ENCODE data around the gene PKP1. TPM values are rescaled to one million over a fixed set of nuclear protein-coding genes. Genes with fewer than 3 reads are reported as not detected.

PKP1 gene
- total RNA-seq, 1 donor from 2014 or later: not detected

- intact Hi-C loops (cut with micrococcal nuclease): no loop called here
- peaks cover 15% of the 10 kb centered on the region for H3K27me3 Mint-ChIP-seq (ENCODE audit: low read depth)
- no peaks in the 10 kb centered on the region for H3K9me3 Mint-ChIP-seq
- no peak for DNase-seq (ENCODE audit: low spot score)
- H3K36me3 Mint-ChIP-seq (ENCODE audit: low read depth): no peaks in the 10 kb centered on the region
- no peaks in the 10 kb centered on the region for H3K4me1 Mint-ChIP-seq (ENCODE audit: low read depth)
- H3K4me3 Mint-ChIP-seq (ENCODE audit: low read depth): no peak overlapping the region
- H3K27ac Mint-ChIP-seq: no peak overlapping the region
Observed at GRCh38 chr1:201310251-201310985, 27.1 kb downstream of the PKP1 start.

- Mint-ChIP-seq H3K9me3 (no peaks in the 10 kb centered on the region), H3K27ac (no peak overlapping the region)
Observed at GRCh38 chr1:201310986-201311355, 27.7 kb downstream of the PKP1 start.

DNA sequence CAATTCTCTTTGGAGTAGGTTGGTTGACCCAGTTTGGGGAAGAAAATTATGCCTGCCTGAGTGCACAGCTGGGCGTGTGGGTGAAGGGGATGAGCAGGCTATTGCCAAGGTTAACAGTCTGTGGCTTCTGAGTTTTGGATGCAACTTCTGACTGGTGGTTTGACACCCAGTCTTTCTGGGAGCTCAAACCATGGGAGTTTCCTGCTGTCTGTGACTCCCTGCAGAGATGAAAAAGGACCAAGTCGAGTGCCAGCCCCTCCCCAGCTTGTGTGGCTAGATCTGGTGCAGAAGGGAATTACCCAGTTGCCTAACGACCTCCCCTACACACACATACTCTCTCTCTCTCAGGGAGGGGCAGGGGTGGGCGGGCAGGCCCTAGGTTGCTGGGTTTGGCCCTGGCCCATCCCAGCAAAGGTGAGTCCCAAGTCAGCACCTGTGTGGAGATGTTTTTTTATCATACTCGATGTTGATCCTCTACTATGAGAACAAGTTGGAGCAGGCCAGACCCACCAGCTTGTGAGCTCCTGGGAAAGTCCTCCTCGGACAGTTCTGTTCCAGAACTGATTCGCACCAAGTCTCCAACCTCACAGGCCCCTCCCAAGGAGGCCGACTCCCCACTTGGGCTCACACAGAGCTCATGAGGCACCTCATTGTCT lies 28.2 kb downstream of the PKP1 start:
- DNase-seq (ENCODE audit: low spot score): no peak
- Mint-ChIP-seq H3K9me3 (no peaks in the 10 kb centered on the region), H3K4me3 (ENCODE audit: low read depth) (no peak overlapping the region), H3K4me1 (ENCODE audit: low read depth) (no peaks in the 10 kb centered on the region), H3K27ac (no peak overlapping the region), H3K27me3 (ENCODE audit: low read depth) (peaks cover 15% of the 10 kb centered on the region), H3K36me3 (ENCODE audit: low read depth) (no peaks in the 10 kb centered on the region)
- intact Hi-C loops (cut with micrococcal nuclease): no loop called here

More at GRCh38 chr1:201310986-201311355, 27.7 kb downstream of the PKP1 start:
- intact Hi-C loops (cut with micrococcal nuclease): no loop called here
- Mint-ChIP-seq H3K4me3 (ENCODE audit: low read depth) (no peak overlapping the region), H3K4me1 (ENCODE audit: low read depth) (no peaks in the 10 kb centered on the region), H3K36me3 (ENCODE audit: low read depth) (no peaks in the 10 kb centered on the region), H3K27me3 (ENCODE audit: low read depth) (peaks cover 15% of the 10 kb centered on the region)
- DNase-seq (ENCODE audit: low spot score): no peak

DNA sequence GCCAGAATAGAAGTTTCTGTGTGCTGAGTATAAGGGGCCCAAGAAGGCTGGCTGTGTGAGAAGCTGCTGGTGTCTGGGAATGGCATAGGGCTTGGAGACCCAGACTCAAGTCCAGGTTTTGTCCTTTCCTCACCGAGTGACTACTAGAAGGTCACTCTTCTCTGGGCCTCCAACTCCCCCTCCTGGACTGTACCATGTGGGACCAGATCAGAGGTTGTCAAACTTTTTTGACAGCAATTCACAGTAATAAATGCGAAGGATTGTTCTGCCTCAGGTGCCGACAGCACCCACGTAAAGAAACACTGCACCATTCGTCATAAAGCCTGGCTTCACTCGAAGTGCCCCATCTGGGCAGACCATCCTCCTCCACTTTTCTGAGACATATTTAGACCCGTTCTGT lies 29.0 kb downstream of the PKP1 start:
- intact Hi-C loops (cut with micrococcal nuclease): no loop called here
- Mint-ChIP-seq H3K27ac (no peak overlapping the region), H3K4me3 (ENCODE audit: low read depth) (no peak overlapping the region), H3K27me3 (ENCODE audit: low read depth) (peaks cover 15% of the 10 kb centered on the region), H3K9me3 (no peaks in the 10 kb centered on the region), H3K4me1 (ENCODE audit: low read depth) (no peaks in the 10 kb centered on the region), H3K36me3 (ENCODE audit: low read depth) (no peaks in the 10 kb centered on the region)
- DNase-seq (ENCODE audit: low spot score): no peak

- no peaks in the 10 kb centered on the region for H3K9me3 Mint-ChIP-seq
- H3K4me3 Mint-ChIP-seq (ENCODE audit: low read depth): no peak overlapping the region
- peaks cover 15% of the 10 kb centered on the region for H3K27me3 Mint-ChIP-seq (ENCODE audit: low read depth)
- no peaks in the 10 kb centered on the region for H3K36me3 Mint-ChIP-seq (ENCODE audit: low read depth)
- no peak overlapping the region for H3K27ac Mint-ChIP-seq
- no peak for DNase-seq (ENCODE audit: low spot score)
- no peaks in the 10 kb centered on the region for H3K4me1 Mint-ChIP-seq (ENCODE audit: low read depth)
- intact Hi-C loops (cut with micrococcal nuclease): no loop called here
Observed at GRCh38 chr1:201313086-201313485, 29.8 kb downstream of the PKP1 start.

- Mint-ChIP-seq H3K27ac (no peak overlapping the region), H3K27me3 (ENCODE audit: low read depth) (no peaks in the 10 kb centered on the region), H3K36me3 (ENCODE audit: low read depth) (no peaks in the 10 kb centered on the region), H3K9me3 (no peaks in the 10 kb centered on the region), H3K4me1 (ENCODE audit: low read depth) (no peaks in the 10 kb centered on the region), H3K4me3 (ENCODE audit: low read depth) (no peak overlapping the region)
- DNase-seq (ENCODE audit: low spot score): no peak
- intact Hi-C loops (cut with micrococcal nuclease): no loop called here
Observed at GRCh38 chr1:201316556-201316955, 33.2 kb downstream of the PKP1 start.

- DNase-seq (ENCODE audit: low spot score): no peak
- H3K4me1 Mint-ChIP-seq (ENCODE audit: low read depth): no peaks in the 10 kb centered on the region
- no peaks in the 10 kb centered on the region for H3K9me3 Mint-ChIP-seq
- H3K36me3 Mint-ChIP-seq (ENCODE audit: low read depth): no peaks in the 10 kb centered on the region
- H3K27ac Mint-ChIP-seq: no peak overlapping the region
- H3K4me3 Mint-ChIP-seq (ENCODE audit: low read depth): no peak overlapping the region
- intact Hi-C loops (cut with micrococcal nuclease): no loop called here
- H3K27me3 Mint-ChIP-seq (ENCODE audit: low read depth): no peaks in the 10 kb centered on the region
Observed at GRCh38 chr1:201317551-201317950, 34.2 kb downstream of the PKP1 start.

DNA sequence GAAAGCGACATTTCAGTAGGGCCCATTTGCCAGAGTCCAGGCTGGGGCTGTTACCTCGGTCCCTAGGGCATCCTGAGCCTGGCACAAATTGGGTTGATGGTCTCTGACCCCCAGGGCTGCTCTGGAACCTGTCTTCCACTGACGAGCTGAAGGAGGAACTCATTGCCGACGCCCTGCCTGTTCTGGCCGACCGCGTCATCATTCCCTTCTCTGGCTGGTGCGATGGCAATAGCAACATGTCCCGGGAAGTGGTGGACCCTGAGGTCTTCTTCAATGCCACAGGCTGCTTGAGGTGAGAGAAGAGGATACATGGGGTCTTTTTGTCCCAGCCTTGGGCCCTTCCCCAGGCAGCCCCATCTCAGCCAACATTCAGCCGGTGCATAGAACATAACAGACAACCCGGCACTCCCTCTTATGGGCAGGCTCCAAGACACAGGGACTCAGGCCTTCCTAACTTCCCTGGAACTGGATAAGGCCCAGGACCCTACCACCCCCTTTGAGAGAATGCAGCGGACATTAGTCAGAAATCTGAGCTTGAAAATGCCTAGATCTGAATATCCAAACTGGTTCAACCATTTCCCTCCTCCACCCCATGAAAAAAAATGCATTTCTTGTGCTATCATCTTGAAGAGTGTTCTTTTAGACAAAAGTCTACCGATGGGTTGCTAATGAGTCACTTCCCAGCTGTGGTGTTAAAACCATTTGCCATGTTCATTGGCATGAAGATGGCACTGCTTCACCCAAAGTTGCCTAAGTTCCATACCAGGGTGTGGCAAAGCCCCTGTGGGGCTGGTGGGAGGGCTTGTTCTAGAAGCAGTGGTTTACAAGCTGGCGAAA lies 35.4 kb downstream of the PKP1 start:
- Mint-ChIP-seq H3K36me3 (ENCODE audit: low read depth) (no peaks in the 10 kb centered on the region), H3K4me3 (ENCODE audit: low read depth) (no peak overlapping the region), H3K27me3 (ENCODE audit: low read depth) (no peaks in the 10 kb centered on the region), H3K4me1 (ENCODE audit: low read depth) (no peaks in the 10 kb centered on the region), H3K27ac (no peak overlapping the region), H3K9me3 (no peaks in the 10 kb centered on the region)
- intact Hi-C loops (cut with micrococcal nuclease): no loop called here
- DNase-seq (ENCODE audit: low spot score): no peak

GRCh38 chr1:201319631-201320030 lies 36.3 kb downstream of the PKP1 start:
- no peak for DNase-seq (ENCODE audit: low spot score)
- no peaks in the 10 kb centered on the region for H3K4me1 Mint-ChIP-seq (ENCODE audit: low read depth)
- no peaks in the 10 kb centered on the region for H3K36me3 Mint-ChIP-seq (ENCODE audit: low read depth)
- intact Hi-C loops (cut with micrococcal nuclease): no loop called here
- H3K4me3 Mint-ChIP-seq (ENCODE audit: low read depth): no peak overlapping the region
- no peaks in the 10 kb centered on the region for H3K9me3 Mint-ChIP-seq
- no peaks in the 10 kb centered on the region for H3K27me3 Mint-ChIP-seq (ENCODE audit: low read depth)
- H3K27ac Mint-ChIP-seq: no peak overlapping the region

DNA sequence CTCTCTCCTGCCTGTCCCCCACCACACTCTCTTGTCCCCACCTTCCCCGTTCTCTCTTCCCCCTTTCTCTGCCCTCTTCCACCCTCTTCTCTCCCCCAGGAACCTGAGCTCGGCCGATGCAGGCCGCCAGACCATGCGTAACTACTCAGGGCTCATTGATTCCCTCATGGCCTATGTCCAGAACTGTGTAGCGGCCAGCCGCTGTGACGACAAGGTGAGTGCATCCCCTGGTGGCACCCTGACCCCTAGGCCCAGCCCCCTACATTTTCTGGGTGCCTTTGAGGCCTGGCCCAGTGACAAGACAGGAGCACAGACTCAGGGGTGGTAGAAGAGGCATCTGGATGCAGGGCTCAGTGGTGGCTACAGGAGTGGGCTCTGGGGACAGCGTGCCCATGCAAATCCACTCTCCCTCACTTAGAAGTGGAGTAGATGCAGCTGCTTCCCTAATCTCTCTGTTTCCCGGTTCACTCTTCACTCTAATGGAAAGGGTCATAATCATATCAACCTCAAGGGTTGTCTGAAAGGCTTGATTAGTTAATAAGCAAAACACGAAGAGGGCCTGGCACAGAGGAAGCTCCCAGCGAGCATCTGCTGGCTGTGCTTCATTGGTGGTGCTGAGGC lies 37.0 kb downstream of the PKP1 start:
- H3K36me3 Mint-ChIP-seq (ENCODE audit: low read depth): no peaks in the 10 kb centered on the region
- H3K4me1 Mint-ChIP-seq (ENCODE audit: low read depth): no peaks in the 10 kb centered on the region
- DNase-seq (ENCODE audit: low spot score): no peak
- H3K27me3 Mint-ChIP-seq (ENCODE audit: low read depth): no peaks in the 10 kb centered on the region
- H3K9me3 Mint-ChIP-seq: no peaks in the 10 kb centered on the region
- no peak overlapping the region for H3K27ac Mint-ChIP-seq
- H3K4me3 Mint-ChIP-seq (ENCODE audit: low read depth): no peak overlapping the region
- intact Hi-C loops (cut with micrococcal nuclease): no loop called here

DNA sequence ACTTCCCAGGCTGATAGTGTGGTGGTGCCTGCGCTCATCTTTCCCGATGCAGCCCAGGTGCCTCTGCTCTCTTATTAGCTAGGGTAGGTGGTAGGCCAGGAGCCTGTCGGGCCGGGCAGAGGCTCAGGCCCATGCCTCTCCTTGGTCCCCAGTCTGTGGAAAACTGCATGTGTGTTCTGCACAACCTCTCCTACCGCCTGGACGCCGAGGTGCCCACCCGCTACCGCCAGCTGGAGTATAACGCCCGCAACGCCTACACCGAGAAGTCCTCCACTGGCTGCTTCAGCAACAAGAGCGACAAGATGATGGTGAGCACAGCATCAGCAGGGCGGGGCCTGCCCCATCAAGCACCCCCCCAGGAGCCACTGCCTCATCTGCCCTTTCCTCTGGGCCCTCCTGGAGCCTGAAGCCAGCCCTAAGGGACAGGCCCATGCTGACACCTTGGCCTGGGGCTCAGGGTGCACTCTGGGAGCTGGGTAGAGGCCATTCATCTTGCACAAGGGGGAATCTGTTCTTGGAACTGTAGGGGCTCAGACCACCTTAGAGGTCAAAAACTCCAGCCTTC lies 38.6 kb downstream of the PKP1 start:
- Mint-ChIP-seq H3K4me3 (ENCODE audit: low read depth) (no peak overlapping the region), H3K27ac (no peak overlapping the region), H3K36me3 (ENCODE audit: low read depth) (no peaks in the 10 kb centered on the region), H3K27me3 (ENCODE audit: low read depth) (peaks cover 4% of the 10 kb centered on the region), H3K4me1 (ENCODE audit: low read depth) (no peaks in the 10 kb centered on the region), H3K9me3 (no peaks in the 10 kb centered on the region)
- intact Hi-C loops (cut with micrococcal nuclease): no loop called here
- no peak for DNase-seq (ENCODE audit: low spot score)

DNA sequence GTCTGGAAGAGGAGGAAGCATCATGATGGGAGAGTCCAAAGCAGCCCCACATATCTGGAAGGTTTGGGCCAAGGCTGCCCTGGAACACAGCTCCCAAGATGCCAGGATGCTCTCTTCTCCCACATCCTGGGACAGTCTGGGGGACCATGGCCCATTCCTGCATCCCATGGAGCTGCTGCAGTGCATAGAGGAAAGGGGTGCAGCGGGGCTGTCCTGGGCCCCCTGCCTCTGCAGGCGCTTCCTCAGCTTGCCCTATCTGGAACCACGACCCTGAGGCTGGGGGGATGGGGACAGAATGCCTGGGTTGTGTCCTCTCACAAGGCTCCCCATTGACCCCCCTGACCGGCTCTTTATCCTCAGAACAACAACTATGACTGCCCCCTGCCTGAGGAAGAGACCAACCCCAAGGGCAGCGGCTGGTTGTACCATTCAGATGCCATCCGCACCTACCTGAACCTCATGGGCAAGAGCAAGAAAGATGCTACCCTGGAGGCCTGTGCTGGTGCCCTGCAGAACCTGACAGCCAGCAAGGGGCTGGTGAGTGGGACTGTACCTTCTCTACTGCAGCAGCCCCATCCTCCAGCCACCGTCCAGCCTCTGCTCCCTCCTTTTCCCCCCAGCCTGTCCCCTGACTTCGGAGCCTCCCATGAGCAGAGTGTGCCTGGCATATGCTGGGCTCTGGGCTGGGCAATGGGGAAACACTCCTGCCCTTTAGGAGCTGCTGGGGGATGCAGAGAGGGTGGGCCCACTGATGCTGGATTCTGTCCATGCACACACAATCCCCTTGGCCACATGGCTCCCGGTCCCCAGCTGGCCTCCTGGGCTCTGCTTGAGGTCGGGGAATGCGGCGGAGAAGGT lies 39.6 kb downstream of the PKP1 start:
- Mint-ChIP-seq H3K36me3 (ENCODE audit: low read depth) (no peaks in the 10 kb centered on the region), H3K4me1 (ENCODE audit: low read depth) (no peaks in the 10 kb centered on the region), H3K9me3 (no peaks in the 10 kb centered on the region), H3K27me3 (ENCODE audit: low read depth) (peaks cover 6% of the 10 kb centered on the region), H3K4me3 (ENCODE audit: low read depth) (no peak overlapping the region), H3K27ac (no peak overlapping the region)
- intact Hi-C loops (cut with micrococcal nuclease): no loop called here
- no peak for DNase-seq (ENCODE audit: low spot score)

Data from activated T-helper 2 cell treated with anti-CD3 and anti-CD28 coated beads, Interferon-gamma antibody, Interleukin-2, Interleukin-4, amounts not matched to agents 10 μg/mL and 5 μg/mL and 100 μg/mL, durations not matched to agents 14 hours and 24 hours and 36 hours (primary cell).